K562 (cell line): Measurements from ENCODE around the gene IFT25.

Experiments used
- CREM ChIP-seq: IDR thresholded peaks from 2 replicates; pipeline ENCODE4 v1.6.1; 2014; ENCODE audit warnings: antibody characterized with exemption, low read depth
- PHF20 ChIP-seq: fragments of 450-650 bp; IDR thresholded peaks from 2 replicates; pipeline ENCODE4 v1.6.1; 2018; ENCODE audit not compliant: partially characterized antibody
- SMARCA4 ChIP-seq: fragments of 450-650 bp; IDR thresholded peaks from 2 replicates; pipeline ENCODE4 v1.6.1; 2016
- ZBTB12 ChIP-seq: fragments of 250-450 bp; sonication (Bioruptor Pico); IDR thresholded peaks from 2 replicates; pipeline ENCODE4 v1.4.0; 2020

GRCh38 chr1:53944469-53945182 lies 873 bp downstream of the IFT25 start:
- no peak for TF ChIP-seq ZBTB12
- 0 out of 2 replicates have a peak, but pooled peaks have one; percentile 4 for TF ChIP-seq CREM
- no peak for TF ChIP-seq SMARCA4
- no peak for TF ChIP-seq PHF20
